CD8-positive, alpha-beta memory T cell (primary cell): ENCODE results near the gene ARL8A. TPM values are rescaled to one million over a fixed set of nuclear protein-coding genes. Genes with fewer than 3 reads are reported as not detected.

Experiments used
- CTCF ChIA-PET: fragments of 350-600 bp; sonication (Branson Sonifier 250); formaldehyde crosslinking; loops from one replicate; lab custom pipeline; 2021; ENCODE audit warnings: antibody characterized with exemption; lab: Charles Lee
- POLR2A ChIA-PET: fragments of 350-600 bp; sonication (Branson Sonifier 250); formaldehyde crosslinking; loops from one replicate; lab custom pipeline; 2021; ENCODE audit warnings: antibody characterized with exemption; lab: Charles Lee
- DNase-seq, 5 donors: peaks; one replicate each; pipeline versions ENCODE4 v3.0.0 to v3.0.0-alpha.2; 2020 to 2022; ENCODE audit warnings: mixed read lengths in 1 of 5
- H3K27ac ChIP-seq: one replicate; pipeline ENCODE4 v1.7.0; 2013; ENCODE audit warnings: low read depth, mild to moderate bottlenecking, low read length, moderate library complexity
- H3K27me3 ChIP-seq: 2 replicates; pipeline ENCODE4 v1.7.0; 2013; ENCODE audit warnings: low read length, mild to moderate bottlenecking; ENCODE audit not compliant: insufficient read depth, poor library complexity, severe bottlenecking
- H3K36me3 ChIP-seq: 2 replicates; pipeline ENCODE4 v1.7.0; 2013; ENCODE audit warnings: mild to moderate bottlenecking, low read length, moderate library complexity; ENCODE audit not compliant: insufficient read depth
- H3K4me1 ChIP-seq: 2 replicates; pipeline ENCODE4 v1.7.0; 2013; ENCODE audit warnings: mild to moderate bottlenecking, low read length, moderate library complexity; ENCODE audit not compliant: insufficient read depth
- H3K4me3 ChIP-seq: 2 replicates; pipeline ENCODE4 v1.7.0; 2013; ENCODE audit warnings: mild to moderate bottlenecking, low read length
- H3K9me3 ChIP-seq: 2 replicates; pipeline ENCODE4 v1.7.0; 2013; ENCODE audit warnings: mild to moderate bottlenecking, low read length
- H3K27ac Mint-ChIP-seq, 8 donors: one replicate each; pipeline ENCODE4 v1.8.0; 2020 to 2021; ENCODE audit warnings: mixed read lengths in 8 of 8, mild to moderate bottlenecking in 6 of 8, inconsistent platforms in 3 of 8, moderate library complexity in 3 of 8
- H3K27me3 Mint-ChIP-seq, 2 donors: one replicate each; pipeline ENCODE4 v1.8.0; 2020 to 2021; ENCODE audit warnings: mixed read lengths in 2 of 2, mild to moderate bottlenecking in 1 of 2, moderate library complexity in 1 of 2
- H3K36me3 Mint-ChIP-seq, 3 donors: one replicate each; pipeline ENCODE4 v1.8.0; 2020 to 2021; ENCODE audit warnings: mixed read lengths in 3 of 3, inconsistent platforms in 1 of 3, mild to moderate bottlenecking in 1 of 3
- H3K4me1 Mint-ChIP-seq, 3 donors: one replicate each; pipeline ENCODE4 v1.8.0; 2020 to 2021; ENCODE audit warnings: mixed read lengths in 3 of 3, inconsistent platforms in 1 of 3, mild to moderate bottlenecking in 1 of 3
- H3K4me3 Mint-ChIP-seq, 7 donors: one replicate each; pipeline ENCODE4 v1.8.0; 2020 to 2021; ENCODE audit warnings: mixed read lengths in 7 of 7, mild to moderate bottlenecking in 6 of 7, moderate library complexity in 4 of 7, inconsistent platforms in 2 of 7
- H3K9me3 Mint-ChIP-seq, 5 donors: one replicate each; pipeline ENCODE4 v1.8.0; 2020 to 2022; ENCODE audit warnings: mixed read lengths in 5 of 5, mild to moderate bottlenecking in 3 of 5, moderate library complexity in 2 of 5, inconsistent platforms in 1 of 5
- polyA plus RNA-seq: library from polyadenylated mRNA; unstranded; fragments of 300-500 nt; fragmentation: Illumina TruSeq; gene quantifications from one replicate; pipeline ENCODE4 v1.2.3, GENCODE V29; 2021
- total RNA-seq, 2 experiments: library from RNA; stranded (reverse); gene quantifications; one replicate each; pipeline ENCODE4 v1.2.3, GENCODE V29; 2021

ARL8A gene
- total and polyA plus RNA-seq, 3 experiments from 2014 or later = 12.3 to 51.4 (median 50.2) TPM

DNA sequence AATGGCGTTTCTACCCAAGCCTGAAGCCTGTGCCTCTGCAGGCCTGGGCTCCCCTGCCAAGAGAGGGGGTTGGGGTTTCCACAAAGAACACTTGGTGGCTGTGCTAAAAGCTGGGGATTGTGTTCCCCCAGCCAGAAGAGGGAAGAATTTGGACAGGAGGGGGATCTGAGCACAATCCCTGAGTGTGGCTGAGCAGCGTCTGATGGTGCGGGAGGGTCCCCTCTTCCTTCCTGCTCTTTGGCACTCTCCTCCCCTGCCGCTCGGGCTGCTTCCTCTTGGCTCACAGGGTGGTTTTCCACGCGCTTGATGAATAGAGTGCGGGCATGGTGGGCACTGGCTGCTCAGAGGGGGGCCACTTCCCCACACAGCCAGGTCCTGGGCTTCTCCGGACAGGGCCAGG is 18.1 kb downstream of the ARL8A start:
- no peaks in the 10 kb centered on the region for H3K4me1 Mint-ChIP-seq
- no peak overlapping the region for H3K27ac Mint-ChIP-seq
- Histone ChIP-seq H3K4me3 (no peak overlapping the region), H3K9me3 (no peaks in the 10 kb centered on the region), H3K27me3 (no peaks in the 10 kb centered on the region), H3K27ac (no peak overlapping the region), H3K4me1 (no peaks in the 10 kb centered on the region), H3K36me3 (no peaks in the 10 kb centered on the region)
- peaks cover 14 to 24% of the 10 kb centered on the region in 2 donors for H3K27me3 Mint-ChIP-seq
- no peak for DNase-seq
- H3K36me3 Mint-ChIP-seq = no peaks in the 10 kb centered on the region
- ChIA-PET POLR2A (no interaction called here), CTCF (interaction anchor here (1.9 kb wide), 1 partner anchor 9 kb away, joined by 12 read pairs; no protein-coding TSS in a partner anchor)
- H3K4me3 Mint-ChIP-seq = no peak overlapping the region
- H3K9me3 Mint-ChIP-seq = no peaks in the 10 kb centered on the region

DNA sequence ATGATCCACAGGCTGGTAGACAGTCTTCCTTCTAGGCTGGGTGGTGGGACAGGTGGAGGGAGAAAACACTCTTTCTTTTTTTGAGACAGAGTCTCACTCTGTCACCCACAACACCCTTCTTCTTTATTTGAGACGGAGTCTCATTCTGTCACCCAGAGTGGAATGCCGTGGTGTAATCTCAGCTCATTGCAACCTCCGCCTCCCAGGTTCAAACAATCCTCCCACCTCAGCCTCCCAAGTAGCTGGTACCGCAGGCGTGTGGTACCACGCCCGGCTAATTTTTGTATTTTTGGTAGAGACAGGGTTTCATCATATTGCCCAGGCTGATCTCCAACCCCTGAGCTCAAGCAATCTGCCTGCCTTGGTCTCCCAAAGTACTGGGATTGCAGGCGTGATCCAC is 18.9 kb downstream of the ARL8A start:
- CTCF ChIA-PET = interaction anchor here (1.9 kb wide), 1 partner anchor 9 kb away, joined by 12 read pairs; no protein-coding TSS in a partner anchor
- H3K27me3 ChIP-seq = no peaks in the 10 kb centered on the region

DNA sequence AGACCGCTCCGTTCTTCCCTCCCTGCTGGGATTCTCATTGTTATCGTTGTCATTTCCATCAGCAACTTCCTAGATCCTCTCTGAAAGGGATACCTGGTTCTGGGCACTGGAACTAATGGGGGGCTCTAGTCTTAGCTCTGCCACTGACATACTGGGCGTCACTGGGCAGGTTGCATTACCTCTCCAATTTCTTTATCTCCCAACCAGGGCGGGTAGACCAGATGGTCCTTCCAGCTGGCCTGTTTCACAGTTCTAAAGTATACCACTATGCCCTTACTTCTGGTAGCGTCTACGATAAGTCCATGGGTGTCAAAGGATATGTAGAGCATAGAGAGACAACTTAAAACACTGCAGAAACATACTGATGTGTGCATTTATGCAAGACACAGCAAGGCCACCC is 20.4 kb downstream of the ARL8A start:
- Mint-ChIP-seq H3K9me3 (no peaks in the 10 kb centered on the region), H3K36me3 (no peaks in the 10 kb centered on the region), H3K27ac (no peak overlapping the region), H3K27me3 (peaks cover 15 to 28% of the 10 kb centered on the region in 2 donors), H3K4me1 (no peaks in the 10 kb centered on the region), H3K4me3 (no peak overlapping the region)
- H3K9me3 ChIP-seq = no peaks in the 10 kb centered on the region
- ChIA-PET CTCF (no interaction called here), POLR2A (no interaction called here)
- no peak overlapping the region for H3K4me3 ChIP-seq
- DNase-seq = no peak
- H3K4me1 ChIP-seq = no peaks in the 10 kb centered on the region
- no peak overlapping the region for H3K27ac ChIP-seq
- no peaks in the 10 kb centered on the region for H3K27me3 ChIP-seq
- no peaks in the 10 kb centered on the region for H3K36me3 ChIP-seq

More for the DNA sequence above, 18.9 kb downstream of the ARL8A start:
- peaks cover 15 to 28% of the 10 kb centered on the region in 2 donors for H3K27me3 Mint-ChIP-seq
- no peaks in the 10 kb centered on the region for H3K4me1 ChIP-seq
- no peak for DNase-seq
- H3K9me3 ChIP-seq = no peaks in the 10 kb centered on the region
- H3K4me1 Mint-ChIP-seq = no peaks in the 10 kb centered on the region
- H3K27ac ChIP-seq = no peak overlapping the region
- H3K36me3 Mint-ChIP-seq = no peaks in the 10 kb centered on the region
- no peak overlapping the region for H3K4me3 ChIP-seq
- H3K27ac Mint-ChIP-seq = no peak overlapping the region
- H3K9me3 Mint-ChIP-seq = no peaks in the 10 kb centered on the region
- no peaks in the 10 kb centered on the region for H3K36me3 ChIP-seq
- H3K4me3 Mint-ChIP-seq = no peak overlapping the region
- POLR2A ChIA-PET = no interaction called here

DNA sequence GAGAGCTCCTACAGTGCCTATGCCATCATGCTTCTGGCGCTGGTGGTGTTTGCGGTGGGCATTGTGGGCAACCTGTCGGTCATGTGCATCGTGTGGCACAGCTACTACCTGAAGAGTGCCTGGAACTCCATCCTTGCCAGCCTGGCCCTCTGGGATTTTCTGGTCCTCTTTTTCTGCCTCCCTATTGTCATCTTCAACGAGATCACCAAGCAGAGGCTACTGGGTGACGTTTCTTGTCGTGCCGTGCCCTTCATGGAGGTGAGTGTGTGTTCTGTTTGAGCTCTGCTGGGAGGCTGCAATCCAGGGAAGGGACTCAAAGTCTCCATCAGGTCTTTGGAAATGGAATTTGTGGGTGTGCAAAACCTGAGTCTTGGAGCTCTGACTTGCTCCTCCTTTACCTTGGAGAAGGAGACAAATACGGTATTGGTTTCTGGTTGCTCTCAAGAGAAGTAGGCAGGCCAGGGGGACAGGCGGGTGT is 21.2 kb downstream of the ARL8A start:
- CTCF ChIA-PET = no interaction called here
- H3K9me3 ChIP-seq = no peaks in the 10 kb centered on the region
- Mint-ChIP-seq H3K4me3 (no peak overlapping the region), H3K27me3 (peaks cover 15 to 28% of the 10 kb centered on the region in 2 donors), H3K9me3 (no peaks in the 10 kb centered on the region), H3K4me1 (no peaks in the 10 kb centered on the region), H3K36me3 (no peaks in the 10 kb centered on the region), H3K27ac (no peak overlapping the region)
- H3K4me3 ChIP-seq = no peak overlapping the region
- H3K4me1 ChIP-seq = no peaks in the 10 kb centered on the region
- no peaks in the 10 kb centered on the region for H3K36me3 ChIP-seq
- H3K27me3 ChIP-seq = no peaks in the 10 kb centered on the region
- H3K27ac ChIP-seq = no peak overlapping the region
- no peak for DNase-seq
- POLR2A ChIA-PET = no interaction called here

- H3K9me3 Mint-ChIP-seq = no peaks in the 10 kb centered on the region
- no peaks in the 10 kb centered on the region for H3K4me1 ChIP-seq
- no peaks in the 10 kb centered on the region for H3K9me3 ChIP-seq
- H3K27me3 Mint-ChIP-seq = peaks cover 15 to 28% of the 10 kb centered on the region in 2 donors
- no peak within 1 kb of the TSS for H3K4me3 Mint-ChIP-seq
- H3K36me3 Mint-ChIP-seq = no peaks in the 10 kb centered on the region
- H3K27ac ChIP-seq = no peak within 1 kb of the TSS
- H3K4me3 ChIP-seq = no peak within 1 kb of the TSS
- no peaks in the 10 kb centered on the region for H3K36me3 ChIP-seq
- ChIA-PET CTCF (no interaction called here), POLR2A (no interaction called here)
- no peaks in the 10 kb centered on the region for H3K27me3 ChIP-seq
- no peaks in the 10 kb centered on the region for H3K4me1 Mint-ChIP-seq
- H3K27ac Mint-ChIP-seq = no peak within 1 kb of the TSS
- DNase-seq = no peak
Measured at GRCh38 chr1:202122639-202123335, 21.8 kb downstream of the ARL8A start, which contains the start of gene GPR37L1. Gene GPR37L1, plus strand, starts transcription at chr1:202122917. Its CDS starts 47 bp downstream, at chr1:202122964.

DNA sequence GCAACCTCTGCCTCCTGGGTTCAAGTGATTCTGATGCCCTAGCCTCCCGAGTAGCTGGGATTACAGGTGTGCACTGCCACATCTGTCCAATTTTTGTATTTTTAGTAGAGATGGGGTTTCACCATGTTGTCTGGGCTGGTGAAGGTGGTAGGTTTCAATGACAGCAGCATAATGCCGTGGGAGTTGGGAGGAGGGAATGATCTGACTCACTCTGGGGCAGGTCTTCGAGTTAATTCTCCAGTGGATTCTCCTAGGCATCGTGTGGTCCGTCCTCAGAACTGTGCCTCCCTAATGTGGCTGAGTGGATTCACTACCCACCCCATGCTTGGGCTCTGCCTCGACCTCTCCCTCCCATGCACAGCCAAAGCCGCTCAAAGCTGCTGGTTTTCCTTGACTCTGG is 23.5 kb downstream of the ARL8A start:
- DNase-seq = no peak
- H3K4me1 ChIP-seq = no peaks in the 10 kb centered on the region
- no peak overlapping the region for H3K27ac ChIP-seq
- H3K9me3 ChIP-seq = no peaks in the 10 kb centered on the region
- no peaks in the 10 kb centered on the region for H3K9me3 Mint-ChIP-seq
- POLR2A ChIA-PET = no interaction called here
- H3K4me1 Mint-ChIP-seq = no peaks in the 10 kb centered on the region
- H3K4me3 Mint-ChIP-seq = no peak overlapping the region
- no peaks in the 10 kb centered on the region for H3K36me3 ChIP-seq
- CTCF ChIA-PET = no interaction called here
- H3K27me3 Mint-ChIP-seq = peaks cover 10 to 19% of the 10 kb centered on the region in 2 donors
- H3K27me3 ChIP-seq = no peaks in the 10 kb centered on the region
- no peaks in the 10 kb centered on the region for H3K36me3 Mint-ChIP-seq
- no peak overlapping the region for H3K4me3 ChIP-seq
- H3K27ac Mint-ChIP-seq = no peak overlapping the region

- H3K27ac Mint-ChIP-seq = no peak overlapping the region
- ChIA-PET CTCF (no interaction called here), POLR2A (no interaction called here)
- peaks cover 0 to 8% (median 0%) of the 10 kb centered on the region in 3 donors for H3K4me1 Mint-ChIP-seq
- Histone ChIP-seq H3K4me1 (no peaks in the 10 kb centered on the region), H3K27ac (peak overlapping the region; percentile 62), H3K4me3 (no peak overlapping the region), H3K27me3 (no peaks in the 10 kb centered on the region), H3K9me3 (no peaks in the 10 kb centered on the region), H3K36me3 (no peaks in the 10 kb centered on the region)
- DNase-seq = no peak
- H3K27me3 Mint-ChIP-seq = peaks cover 1 to 9% of the 10 kb centered on the region in 2 donors
- H3K4me3 Mint-ChIP-seq = no peak overlapping the region
- no peaks in the 10 kb centered on the region for H3K36me3 Mint-ChIP-seq
- H3K9me3 Mint-ChIP-seq = no peaks in the 10 kb centered on the region
Measured at GRCh38 chr1:202117898-202118371, 26.6 kb downstream of the ARL8A start.

DNA sequence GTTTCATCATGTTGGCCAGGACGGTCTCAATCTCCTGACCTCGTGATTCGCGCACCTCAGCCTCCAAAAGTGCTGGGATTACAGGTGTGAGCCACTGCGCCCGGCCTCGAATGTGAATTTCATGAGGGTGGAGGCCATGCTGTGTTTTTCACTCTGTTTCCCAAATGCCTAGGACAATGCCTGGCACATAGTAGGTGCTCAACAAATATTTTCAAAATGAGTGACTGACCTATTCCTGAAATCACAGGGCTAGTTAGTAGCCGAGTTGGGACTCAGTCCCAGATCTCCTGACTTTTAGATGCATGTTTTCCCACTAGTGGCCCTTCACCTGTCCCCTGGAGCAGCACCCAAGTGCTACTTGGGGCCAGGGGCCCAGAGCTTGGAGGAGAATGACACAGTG is 28.2 kb downstream of the ARL8A start:
- no peak overlapping the region for H3K27ac Mint-ChIP-seq
- Histone ChIP-seq H3K27me3 (no peaks in the 10 kb centered on the region), H3K4me3 (no peak overlapping the region), H3K9me3 (no peaks in the 10 kb centered on the region), H3K27ac (no peak overlapping the region), H3K36me3 (no peaks in the 10 kb centered on the region), H3K4me1 (no peaks in the 10 kb centered on the region)
- peaks cover 1 to 2% of the 10 kb centered on the region in 2 donors for H3K27me3 Mint-ChIP-seq
- no peak for DNase-seq
- peaks cover 0 to 8% (median 0%) of the 10 kb centered on the region in 3 donors for H3K4me1 Mint-ChIP-seq
- H3K9me3 Mint-ChIP-seq = no peaks in the 10 kb centered on the region
- ChIA-PET CTCF (no interaction called here), POLR2A (no interaction called here)
- no peak overlapping the region for H3K4me3 Mint-ChIP-seq
- no peaks in the 10 kb centered on the region for H3K36me3 Mint-ChIP-seq
